Stimulated activated CD4-positive, alpha-beta T cell treated with anti-CD3 and anti-CD28 coated beads, TNF-alpha, amount 100 ng/mL, for 4 hours (primary cell): Measurements from ENCODE around the gene DDX24.

ENCODE experiments used
- DNase-seq, 3 experiments: peaks; one replicate each; pipeline ENCODE4 v3.0.0-alpha.2; 2020; ENCODE audit warnings: low read depth in 3 of 3

DDX24 gene

GRCh38 chr14:94080621-94081385 is at the start of gene DDX24, which contains the start of gene IFI27L1:
Gene DDX24, minus strand, starts transcription at chr14:94081202. Its CDS starts 1,460 bp downstream, at chr14:94079742.
Gene IFI27L1, plus strand, starts transcription at chr14:94081310. Its CDS starts 15,628 bp downstream, at chr14:94096938.
- peak; percentile 91 to 93 (median 92) for DNase-seq

GRCh38 chr14:94129758-94130414 is 48.9 kb upstream of the DDX24 start:
- DNase-seq, result no peak

- peak; percentile 27 to 39 (median 30) for DNase-seq
Observed at GRCh38 chr14:94129111-94129757, 48.2 kb upstream of the DDX24 start, which contains the start of gene IFI27L2. Gene IFI27L2, minus strand, starts transcription at chr14:94129604. Its CDS starts 40 bp downstream, at chr14:94129564.

GRCh38 chr14:94128216-94128839 is 47.3 kb upstream of the DDX24 start:
- DNase-seq, result no peak

GRCh38 chr14:94127330-94127729 is 46.3 kb upstream of the DDX24 start:
- DNase-seq, result no peak

GRCh38 chr14:94126800-94127199 is 45.8 kb upstream of the DDX24 start:
- DNase-seq, result no peak

GRCh38 chr14:94126419-94126677 is 45.3 kb upstream of the DDX24 start:
- no peak for DNase-seq

GRCh38 chr14:94125659-94126418 is 44.8 kb upstream of the DDX24 start:
- DNase-seq, result no peak

GRCh38 chr14:94124582-94125377 is 43.8 kb upstream of the DDX24 start:
- DNase-seq, result no peak

GRCh38 chr14:94123868-94124267 is 42.9 kb upstream of the DDX24 start:
- DNase-seq, result no peak

- DNase-seq, result no peak
Observed at GRCh38 chr14:94123296-94123695, 42.3 kb upstream of the DDX24 start.

- no peak for DNase-seq
Observed at GRCh38 chr14:94122438-94122837, 41.4 kb upstream of the DDX24 start.

- DNase-seq, result no peak
Observed at GRCh38 chr14:94121485-94121884, 40.5 kb upstream of the DDX24 start.

- no peak for DNase-seq
Observed at GRCh38 chr14:94120667-94121340, 39.8 kb upstream of the DDX24 start.

- no peak for DNase-seq
Observed at GRCh38 chr14:94119071-94119470, 38.1 kb upstream of the DDX24 start.

GRCh38 chr14:94117856-94118255 is 36.9 kb upstream of the DDX24 start:
- no peak for DNase-seq

- no peak for DNase-seq
Observed at GRCh38 chr14:94116701-94117100, 35.7 kb upstream of the DDX24 start.

GRCh38 chr14:94115631-94116030 is 34.6 kb upstream of the DDX24 start:
- DNase-seq, result no peak

GRCh38 chr14:94115058-94115591 is 34.1 kb upstream of the DDX24 start:
- no peak for DNase-seq

GRCh38 chr14:94114589-94115057 is 33.6 kb upstream of the DDX24 start:
- DNase-seq, result no peak
